Liver (tissue), 2 donors: ENCODE results near the gene ELL3.

Experiments
- CTCF ChIP-seq: fragments of 150-350 bp; IDR thresholded peaks from 2 replicates; pipeline ENCODE4 v1.5.1; 2017; ENCODE audit warnings: improper control_type of control experiment, low read depth, low read length; ENCODE audit not compliant: missing input control
- REST ChIP-seq: IDR thresholded peaks from 2 replicates; pipeline ENCODE4 v1.6.1; 2016; ENCODE audit warnings: antibody characterized with exemption, mild to moderate bottlenecking
- donor health status: healthy.

- TF ChIP-seq CTCF (no peak), REST (peak; percentile 92)
These were observed 15.4 kb upstream of the ELL3 start, which contains the start of gene SERF2 for GRCh38 chr15:43791993-43792760.
